GM12878 (cell line): ENCODE results near the gene HPCA.

ENCODE experiments used
- CTCF ChIP-seq, 3 experiments: IDR thresholded peaks in 2 of 3; conservative IDR thresholded peaks in 1 of 3; 2 replicates each; pipeline ENCODE4 v1.5.1; 2011; ENCODE audit warnings: low read depth in 3 of 3, low read length in 3 of 3, mild to moderate bottlenecking in 3 of 3, control low read depth in 2 of 3, moderate library complexity in 2 of 3, inconsistent platforms in 1 of 3, mixed read lengths in 1 of 3; ENCODE audit not compliant: control insufficient read depth in 2 of 3, insufficient read depth in 1 of 3; ENCODE audit errors: extremely low read depth in 1 of 3
- EP300 ChIP-seq, 2 experiments: fragments of 150-350 bp in 1 of 2; IDR thresholded peaks; 2 replicates each; pipeline ENCODE4 v1.6.1; 2011 to 2012; ENCODE audit warnings: low read depth in 2 of 2, low read length in 2 of 2, borderline replicate concordance in 1 of 2, improper control_type of control experiment in 1 of 2, inconsistent platforms in 1 of 2; ENCODE audit not compliant: control insufficient read depth in 1 of 2
- IKZF1 ChIP-seq: fragments of 450-650 bp; conservative IDR thresholded peaks from 2 replicates; pipeline ENCODE4 v1.6.1; 2017; ENCODE audit warnings: antibody characterized with exemption, mild to moderate bottlenecking
- IRF4 ChIP-seq: IDR thresholded peaks from 2 replicates; pipeline ENCODE4 v1.6.1; 2011; ENCODE audit warnings: low read depth, low read length
- NFIC ChIP-seq: IDR thresholded peaks from 2 replicates; pipeline ENCODE4 v1.6.1; 2012; ENCODE audit warnings: low read depth, mild to moderate bottlenecking, inconsistent platforms, low read length, moderate library complexity
- NFYB ChIP-seq: IDR thresholded peaks from 2 replicates; pipeline ENCODE4 v1.6.1; 2011; ENCODE audit warnings: low read depth, mild to moderate bottlenecking, low read length, improper control_type of control experiment, moderate library complexity; ENCODE audit not compliant: insufficient read depth
- RFX5 ChIP-seq: IDR thresholded peaks from 2 replicates; pipeline ENCODE4 v1.6.1; 2011; ENCODE audit warnings: low read depth, low read length, improper control_type of control experiment
- ZNF207 ChIP-seq: fragments of 450-650 bp; IDR thresholded peaks from 2 replicates; pipeline ENCODE4 v1.6.1; 2014; ENCODE audit warnings: antibody characterized with exemption, mild to moderate bottlenecking, borderline replicate concordance
- TF ChIP-seq, protein P1 (sequence below): IDR thresholded peaks from 2 replicates; pipeline ENCODE4 v1.6.1; 2012; ENCODE audit warnings: low read depth, low read length, improper control_type of control experiment

DNA sequence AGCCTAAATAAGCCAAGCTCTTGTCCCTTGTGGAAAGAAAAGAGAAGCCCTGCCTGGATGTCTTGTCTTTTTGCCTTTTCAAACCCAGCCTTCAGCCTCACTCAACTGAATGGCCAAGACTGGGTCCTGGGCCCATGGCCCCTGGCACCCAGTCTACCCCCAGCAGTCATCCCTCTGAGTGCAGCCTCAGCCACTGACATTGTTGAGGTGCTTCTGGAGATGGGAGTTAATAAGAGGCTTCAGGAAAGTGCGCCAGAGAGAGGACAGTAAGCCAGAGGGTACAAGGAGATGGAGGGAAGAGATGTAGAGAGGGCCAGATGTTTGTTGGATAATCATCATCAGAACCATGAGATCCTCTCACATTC, 22.4 kb upstream of the HPCA start:
- TF ChIP-seq CTCF (IDR thresholded peaks at IDR 0.05 in 2 of 3, conservative IDR thresholded peaks at IDR 0.05 in 1 of 3; ENCODE audit: control insufficient read depth in 2 of 3, extremely low read depth in 1 of 3, insufficient read depth in 1 of 3, low read depth in 3 of 3, low read length in 3 of 3) (no peak), IKZF1 (no peak), NFYB (no peak), NFIC (no peak), IRF4 (no peak), RFX5 (no peak), EP300 (IDR thresholded peaks at IDR 0.05; ENCODE audit: borderline replicate concordance in 1 of 2, control insufficient read depth in 1 of 2, low read depth in 2 of 2, low read length in 2 of 2) (no peak), ZNF207 (no peak)
- TF ChIP-seq, protein P1, sequence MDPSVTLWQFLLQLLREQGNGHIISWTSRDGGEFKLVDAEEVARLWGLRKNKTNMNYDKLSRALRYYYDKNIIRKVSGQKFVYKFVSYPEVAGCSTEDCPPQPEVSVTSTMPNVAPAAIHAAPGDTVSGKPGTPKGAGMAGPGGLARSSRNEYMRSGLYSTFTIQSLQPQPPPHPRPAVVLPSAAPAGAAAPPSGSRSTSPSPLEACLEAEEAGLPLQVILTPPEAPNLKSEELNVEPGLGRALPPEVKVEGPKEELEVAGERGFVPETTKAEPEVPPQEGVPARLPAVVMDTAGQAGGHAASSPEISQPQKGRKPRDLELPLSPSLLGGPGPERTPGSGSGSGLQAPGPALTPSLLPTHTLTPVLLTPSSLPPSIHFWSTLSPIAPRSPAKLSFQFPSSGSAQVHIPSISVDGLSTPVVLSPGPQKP = no peak
